WTC11 (cell line): Measurements from ENCODE around the gene DAB1. TPM values are rescaled to one million over a fixed set of nuclear protein-coding genes. Genes with fewer than 3 reads are reported as not detected.

Source experiments
- ATAC-seq: fragments of 200-7000 bp; cut with Tn5 transposase; 2 replicates; pipeline ENCODE4 v1.10.0; 2021; ENCODE audit warnings: mild to moderate bottlenecking, moderate library complexity
- CTCF ChIA-PET: fragments of 300-600 bp; sonication (Branson Sonifier 250); formaldehyde crosslinking; loops from one replicate; lab custom pipeline; 2021; ENCODE audit warnings: antibody characterized with exemption; lab: Charles Lee
- POLR2A ChIA-PET: fragments of 350-600 bp; sonication (Branson Sonifier 250); formaldehyde crosslinking; loops from one replicate; lab custom pipeline; 2021; ENCODE audit warnings: antibody characterized with exemption; lab: Charles Lee
- DNase-seq: peaks from one replicate; pipeline ENCODE4 v3.0.0; 2021; ENCODE audit warnings: low spot score
- H3K27ac Mint-ChIP-seq: 2 replicates; pipeline ENCODE4 v1.8.0; 2021; ENCODE audit warnings: mixed read lengths
- H3K27me3 Mint-ChIP-seq: 2 replicates; pipeline ENCODE4 v1.8.0; 2021; ENCODE audit warnings: low read depth, mild to moderate bottlenecking, moderate library complexity, mixed read lengths
- H3K36me3 Mint-ChIP-seq: 2 replicates; pipeline ENCODE4 v1.8.0; 2021; ENCODE audit warnings: mixed read lengths
- H3K4me1 Mint-ChIP-seq: 2 replicates; pipeline ENCODE4 v1.8.0; 2022; ENCODE audit warnings: mixed read lengths
- H3K4me3 Mint-ChIP-seq: 2 replicates; pipeline ENCODE4 v1.8.0; 2021; ENCODE audit warnings: mild to moderate bottlenecking, moderate library complexity, mixed read lengths
- H3K9me3 Mint-ChIP-seq: 2 replicates; pipeline ENCODE4 v1.8.0; 2021; ENCODE audit warnings: mixed read lengths
- ETV6 ChIP-seq: sonication (generic); formaldehyde crosslinking; IDR thresholded peaks from 2 replicates; pipeline ENCODE4 v1.8.1; 2022; ENCODE audit warnings: mild to moderate bottlenecking, missing genetic modification reagents
- GRHL2 ChIP-seq: fragments of 250-450 bp; sonication (Bioruptor Pico); IDR thresholded peaks from 2 replicates; pipeline ENCODE4 v1.8.0; 2022; ENCODE audit warnings: mild to moderate bottlenecking, moderate library complexity; ENCODE audit not compliant: insufficient replicate concordance, severe bottlenecking
- IRF2 ChIP-seq: sonication (generic); formaldehyde crosslinking; IDR thresholded peaks from 2 replicates; pipeline ENCODE4 v1.8.0; 2022; ENCODE audit warnings: low read depth, missing genetic modification reagents, borderline replicate concordance
- JAZF1 ChIP-seq: fragments of 250-450 bp; sonication (Bioruptor Pico); IDR thresholded peaks from 2 replicates; pipeline ENCODE4 v1.9.0; 2021; ENCODE audit warnings: moderate library complexity, mild to moderate bottlenecking, inconsistent platforms
- MYBL2 ChIP-seq: sonication (generic); formaldehyde crosslinking; IDR thresholded peaks from 2 replicates; pipeline ENCODE4 v1.8.1; 2023; ENCODE audit warnings: mild to moderate bottlenecking, moderate library complexity, missing genetic modification reagents
- NR2C2 ChIP-seq: sonication (generic); formaldehyde crosslinking; IDR thresholded peaks from 2 replicates; pipeline ENCODE4 v1.8.0; 2022; ENCODE audit warnings: mild to moderate bottlenecking, missing genetic modification reagents
- SOX15 ChIP-seq: fragments of 250-450 bp; sonication (Bioruptor Pico); IDR thresholded peaks from 2 replicates; pipeline ENCODE4 v1.9.0; 2021; ENCODE audit warnings: mild to moderate bottlenecking
- TEAD1 ChIP-seq: sonication (generic); formaldehyde crosslinking; IDR thresholded peaks from 2 replicates; pipeline ENCODE4 v1.8.0; 2022; ENCODE audit warnings: mild to moderate bottlenecking, missing genetic modification reagents
- TEAD4 ChIP-seq: sonication (generic); formaldehyde crosslinking; IDR thresholded peaks from 2 replicates; pipeline ENCODE4 v1.8.0; 2022; ENCODE audit warnings: mild to moderate bottlenecking, missing genetic modification reagents
- ZNF138 ChIP-seq: sonication (generic); formaldehyde crosslinking; conservative IDR thresholded peaks from 2 replicates; pipeline ENCODE4 v1.8.1; 2022; ENCODE audit warnings: mild to moderate bottlenecking, moderate library complexity, missing genetic modification reagents
- ZNF396 ChIP-seq: fragments of 250-450 bp; sonication (Bioruptor Pico); IDR thresholded peaks from 2 replicates; pipeline ENCODE4 v1.8.0; 2021; ENCODE audit warnings: mild to moderate bottlenecking, moderate library complexity, borderline replicate concordance
- total RNA-seq: library from RNA; stranded (reverse); gene quantifications from 3 replicates; pipeline ENCODE4 v1.2.3, GENCODE V29; 2021
- TF ChIP-seq, protein P1 (sequence below): sonication (generic); formaldehyde crosslinking; IDR thresholded peaks from 2 replicates; pipeline ENCODE4 v1.8.1; 2023; ENCODE audit warnings: mild to moderate bottlenecking, missing genetic modification reagents
- TF ChIP-seq, protein P2 (sequence below): fragments of 250-450 bp; sonication (Bioruptor Pico); IDR thresholded peaks from 2 replicates; pipeline ENCODE4 v1.9.0; 2021; ENCODE audit warnings: mild to moderate bottlenecking
- TF ChIP-seq, protein P3 (sequence below): sonication (generic); formaldehyde crosslinking; IDR thresholded peaks from 2 replicates; pipeline ENCODE4 v1.8.0; 2022; ENCODE audit warnings: missing genetic modification reagents
- TF ChIP-seq, protein P4 (sequence below): fragments of 200-600 bp; IDR thresholded peaks from 2 replicates; pipeline ENCODE4 v1.8.0; 2022; ENCODE audit warnings: antibody characterized with exemption
- TF ChIP-seq, protein P5 (sequence below): sonication (generic); formaldehyde crosslinking; IDR thresholded peaks from 2 replicates; pipeline ENCODE4 v1.8.1; 2022; ENCODE audit warnings: missing genetic modification reagents, borderline replicate concordance
- TF ChIP-seq, protein P6 (sequence below): sonication (generic); formaldehyde crosslinking; IDR thresholded peaks from 2 replicates; pipeline ENCODE4 v1.8.1; 2023; ENCODE audit warnings: mild to moderate bottlenecking, missing genetic modification reagents, moderate library complexity
- TF ChIP-seq, protein P7 (sequence below): sonication (generic); formaldehyde crosslinking; IDR thresholded peaks from 2 replicates; pipeline ENCODE4 v1.8.1; 2023; ENCODE audit warnings: mild to moderate bottlenecking, moderate library complexity, missing genetic modification reagents
- TF ChIP-seq, protein P8 (sequence below): sonication (generic); formaldehyde crosslinking; IDR thresholded peaks from 2 replicates; pipeline ENCODE4 v1.8.1; 2023; ENCODE audit warnings: mild to moderate bottlenecking, missing genetic modification reagents, moderate library complexity

DAB1 gene
- total RNA-seq, 1 experiment from 2014 or later, result 10.7 TPM

DNA sequence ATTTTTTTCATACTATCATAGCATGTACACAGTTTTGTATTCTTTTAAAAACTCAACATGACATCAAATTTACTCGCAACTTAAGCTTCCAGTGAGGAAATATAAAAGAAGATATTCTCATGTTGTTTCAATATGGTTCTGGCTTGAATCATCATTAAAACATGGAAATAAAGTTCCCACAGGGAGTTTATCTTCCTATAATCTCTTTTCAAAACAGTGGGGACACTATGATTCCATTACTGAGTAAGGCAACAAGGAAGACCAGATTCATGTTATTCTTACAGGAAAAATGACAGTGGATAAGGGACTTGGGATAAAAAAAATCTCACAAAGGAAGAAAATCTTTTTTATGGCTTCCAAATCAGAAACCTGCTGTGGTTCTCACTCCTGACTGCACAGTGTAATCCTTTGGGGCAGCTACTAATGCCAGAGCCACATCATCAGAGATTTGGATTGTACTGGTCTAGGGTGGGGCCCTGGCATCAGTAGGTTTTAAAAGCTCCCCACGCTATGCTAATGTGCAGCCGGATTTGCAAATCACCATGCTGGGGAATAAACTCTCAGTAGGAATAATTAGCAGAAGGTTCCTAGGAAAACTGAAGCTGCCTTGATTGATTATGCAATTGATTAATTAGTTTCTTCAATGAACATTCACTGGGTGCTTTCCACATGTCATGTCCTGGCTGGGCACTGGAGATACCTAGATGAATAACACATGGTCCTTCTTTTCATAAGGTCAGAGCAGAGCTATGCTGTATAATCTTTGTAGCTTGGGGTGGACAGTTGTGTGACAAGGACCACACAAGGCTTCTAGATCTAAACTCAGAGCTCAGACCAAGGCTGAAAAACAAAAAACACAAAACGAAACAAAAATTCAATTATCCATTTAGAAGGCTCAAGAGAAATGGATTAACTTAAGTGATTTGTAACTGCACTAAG is 386.9 kb downstream of the DAB1 start:
- H3K27me3 Mint-ChIP-seq, result no peaks in the 10 kb centered on the region
- H3K36me3 Mint-ChIP-seq, result no peaks in the 10 kb centered on the region
- ATAC-seq (no peak), DNase-seq (no peak)
- no peaks in the 10 kb centered on the region for H3K9me3 Mint-ChIP-seq
- no peak overlapping the region for H3K27ac Mint-ChIP-seq
- TF ChIP-seq, protein P1, sequence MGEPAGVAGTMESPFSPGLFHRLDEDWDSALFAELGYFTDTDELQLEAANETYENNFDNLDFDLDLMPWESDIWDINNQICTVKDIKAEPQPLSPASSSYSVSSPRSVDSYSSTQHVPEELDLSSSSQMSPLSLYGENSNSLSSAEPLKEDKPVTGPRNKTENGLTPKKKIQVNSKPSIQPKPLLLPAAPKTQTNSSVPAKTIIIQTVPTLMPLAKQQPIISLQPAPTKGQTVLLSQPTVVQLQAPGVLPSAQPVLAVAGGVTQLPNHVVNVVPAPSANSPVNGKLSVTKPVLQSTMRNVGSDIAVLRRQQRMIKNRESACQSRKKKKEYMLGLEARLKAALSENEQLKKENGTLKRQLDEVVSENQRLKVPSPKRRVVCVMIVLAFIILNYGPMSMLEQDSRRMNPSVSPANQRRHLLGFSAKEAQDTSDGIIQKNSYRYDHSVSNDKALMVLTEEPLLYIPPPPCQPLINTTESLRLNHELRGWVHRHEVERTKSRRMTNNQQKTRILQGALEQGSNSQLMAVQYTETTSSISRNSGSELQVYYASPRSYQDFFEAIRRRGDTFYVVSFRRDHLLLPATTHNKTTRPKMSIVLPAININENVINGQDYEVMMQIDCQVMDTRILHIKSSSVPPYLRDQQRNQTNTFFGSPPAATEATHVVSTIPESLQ (CRISPR knock-in tag), result no peak
- no peak for TF ChIP-seq TEAD4 (CRISPR knock-in tag)
- TF ChIP-seq, protein P2, sequence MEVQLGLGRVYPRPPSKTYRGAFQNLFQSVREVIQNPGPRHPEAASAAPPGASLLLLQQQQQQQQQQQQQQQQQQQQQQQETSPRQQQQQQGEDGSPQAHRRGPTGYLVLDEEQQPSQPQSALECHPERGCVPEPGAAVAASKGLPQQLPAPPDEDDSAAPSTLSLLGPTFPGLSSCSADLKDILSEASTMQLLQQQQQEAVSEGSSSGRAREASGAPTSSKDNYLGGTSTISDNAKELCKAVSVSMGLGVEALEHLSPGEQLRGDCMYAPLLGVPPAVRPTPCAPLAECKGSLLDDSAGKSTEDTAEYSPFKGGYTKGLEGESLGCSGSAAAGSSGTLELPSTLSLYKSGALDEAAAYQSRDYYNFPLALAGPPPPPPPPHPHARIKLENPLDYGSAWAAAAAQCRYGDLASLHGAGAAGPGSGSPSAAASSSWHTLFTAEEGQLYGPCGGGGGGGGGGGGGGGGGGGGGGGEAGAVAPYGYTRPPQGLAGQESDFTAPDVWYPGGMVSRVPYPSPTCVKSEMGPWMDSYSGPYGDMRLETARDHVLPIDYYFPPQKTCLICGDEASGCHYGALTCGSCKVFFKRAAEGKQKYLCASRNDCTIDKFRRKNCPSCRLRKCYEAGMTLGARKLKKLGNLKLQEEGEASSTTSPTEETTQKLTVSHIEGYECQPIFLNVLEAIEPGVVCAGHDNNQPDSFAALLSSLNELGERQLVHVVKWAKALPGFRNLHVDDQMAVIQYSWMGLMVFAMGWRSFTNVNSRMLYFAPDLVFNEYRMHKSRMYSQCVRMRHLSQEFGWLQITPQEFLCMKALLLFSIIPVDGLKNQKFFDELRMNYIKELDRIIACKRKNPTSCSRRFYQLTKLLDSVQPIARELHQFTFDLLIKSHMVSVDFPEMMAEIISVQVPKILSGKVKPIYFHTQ (CRISPR knock-in tag), result no peak
- TF ChIP-seq MYBL2 (CRISPR knock-in tag), result no peak
- TF ChIP-seq, protein P3, sequence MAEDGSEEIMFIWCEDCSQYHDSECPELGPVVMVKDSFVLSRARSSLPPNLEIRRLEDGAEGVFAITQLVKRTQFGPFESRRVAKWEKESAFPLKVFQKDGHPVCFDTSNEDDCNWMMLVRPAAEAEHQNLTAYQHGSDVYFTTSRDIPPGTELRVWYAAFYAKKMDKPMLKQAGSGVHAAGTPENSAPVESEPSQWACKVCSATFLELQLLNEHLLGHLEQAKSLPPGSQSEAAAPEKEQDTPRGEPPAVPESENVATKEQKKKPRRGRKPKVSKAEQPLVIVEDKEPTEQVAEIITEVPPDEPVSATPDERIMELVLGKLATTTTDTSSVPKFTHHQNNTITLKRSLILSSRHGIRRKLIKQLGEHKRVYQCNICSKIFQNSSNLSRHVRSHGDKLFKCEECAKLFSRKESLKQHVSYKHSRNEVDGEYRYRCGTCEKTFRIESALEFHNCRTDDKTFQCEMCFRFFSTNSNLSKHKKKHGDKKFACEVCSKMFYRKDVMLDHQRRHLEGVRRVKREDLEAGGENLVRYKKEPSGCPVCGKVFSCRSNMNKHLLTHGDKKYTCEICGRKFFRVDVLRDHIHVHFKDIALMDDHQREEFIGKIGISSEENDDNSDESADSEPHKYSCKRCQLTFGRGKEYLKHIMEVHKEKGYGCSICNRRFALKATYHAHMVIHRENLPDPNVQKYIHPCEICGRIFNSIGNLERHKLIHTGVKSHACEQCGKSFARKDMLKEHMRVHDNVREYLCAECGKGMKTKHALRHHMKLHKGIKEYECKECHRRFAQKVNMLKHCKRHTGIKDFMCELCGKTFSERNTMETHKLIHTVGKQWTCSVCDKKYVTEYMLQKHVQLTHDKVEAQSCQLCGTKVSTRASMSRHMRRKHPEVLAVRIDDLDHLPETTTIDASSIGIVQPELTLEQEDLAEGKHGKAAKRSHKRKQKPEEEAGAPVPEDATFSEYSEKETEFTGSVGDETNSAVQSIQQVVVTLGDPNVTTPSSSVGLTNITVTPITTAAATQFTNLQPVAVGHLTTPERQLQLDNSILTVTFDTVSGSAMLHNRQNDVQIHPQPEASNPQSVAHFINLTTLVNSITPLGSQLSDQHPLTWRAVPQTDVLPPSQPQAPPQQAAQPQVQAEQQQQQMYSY (CRISPR knock-in tag), result no peak
- TF ChIP-seq ZNF138 (CRISPR knock-in tag), result no peak
- no peak for TF ChIP-seq SOX15
- TF ChIP-seq NR2C2 (CRISPR knock-in tag), result no peak
- TF ChIP-seq, protein P4, sequence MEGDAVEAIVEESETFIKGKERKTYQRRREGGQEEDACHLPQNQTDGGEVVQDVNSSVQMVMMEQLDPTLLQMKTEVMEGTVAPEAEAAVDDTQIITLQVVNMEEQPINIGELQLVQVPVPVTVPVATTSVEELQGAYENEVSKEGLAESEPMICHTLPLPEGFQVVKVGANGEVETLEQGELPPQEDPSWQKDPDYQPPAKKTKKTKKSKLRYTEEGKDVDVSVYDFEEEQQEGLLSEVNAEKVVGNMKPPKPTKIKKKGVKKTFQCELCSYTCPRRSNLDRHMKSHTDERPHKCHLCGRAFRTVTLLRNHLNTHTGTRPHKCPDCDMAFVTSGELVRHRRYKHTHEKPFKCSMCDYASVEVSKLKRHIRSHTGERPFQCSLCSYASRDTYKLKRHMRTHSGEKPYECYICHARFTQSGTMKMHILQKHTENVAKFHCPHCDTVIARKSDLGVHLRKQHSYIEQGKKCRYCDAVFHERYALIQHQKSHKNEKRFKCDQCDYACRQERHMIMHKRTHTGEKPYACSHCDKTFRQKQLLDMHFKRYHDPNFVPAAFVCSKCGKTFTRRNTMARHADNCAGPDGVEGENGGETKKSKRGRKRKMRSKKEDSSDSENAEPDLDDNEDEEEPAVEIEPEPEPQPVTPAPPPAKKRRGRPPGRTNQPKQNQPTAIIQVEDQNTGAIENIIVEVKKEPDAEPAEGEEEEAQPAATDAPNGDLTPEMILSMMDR, result no peak
- TF ChIP-seq ZNF396 (CRISPR knock-in tag), result no peak
- no peak for TF ChIP-seq GRHL2 (CRISPR knock-in tag)
- TF ChIP-seq, protein P5, sequence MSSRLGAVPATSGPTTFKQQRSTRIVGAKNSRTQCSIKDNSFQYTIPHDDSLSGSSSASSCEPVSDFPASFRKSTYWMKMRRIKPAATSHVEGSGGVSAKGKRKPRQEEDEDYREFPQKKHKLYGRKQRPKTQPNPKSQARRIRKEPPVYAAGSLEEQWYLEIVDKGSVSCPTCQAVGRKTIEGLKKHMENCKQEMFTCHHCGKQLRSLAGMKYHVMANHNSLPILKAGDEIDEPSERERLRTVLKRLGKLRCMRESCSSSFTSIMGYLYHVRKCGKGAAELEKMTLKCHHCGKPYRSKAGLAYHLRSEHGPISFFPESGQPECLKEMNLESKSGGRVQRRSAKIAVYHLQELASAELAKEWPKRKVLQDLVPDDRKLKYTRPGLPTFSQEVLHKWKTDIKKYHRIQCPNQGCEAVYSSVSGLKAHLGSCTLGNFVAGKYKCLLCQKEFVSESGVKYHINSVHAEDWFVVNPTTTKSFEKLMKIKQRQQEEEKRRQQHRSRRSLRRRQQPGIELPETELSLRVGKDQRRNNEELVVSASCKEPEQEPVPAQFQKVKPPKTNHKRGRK (CRISPR knock-in tag), result no peak
- TF ChIP-seq IRF2 (CRISPR knock-in tag), result no peak
- TF ChIP-seq ETV6 (CRISPR knock-in tag), result no peak
- TF ChIP-seq, protein P6, sequence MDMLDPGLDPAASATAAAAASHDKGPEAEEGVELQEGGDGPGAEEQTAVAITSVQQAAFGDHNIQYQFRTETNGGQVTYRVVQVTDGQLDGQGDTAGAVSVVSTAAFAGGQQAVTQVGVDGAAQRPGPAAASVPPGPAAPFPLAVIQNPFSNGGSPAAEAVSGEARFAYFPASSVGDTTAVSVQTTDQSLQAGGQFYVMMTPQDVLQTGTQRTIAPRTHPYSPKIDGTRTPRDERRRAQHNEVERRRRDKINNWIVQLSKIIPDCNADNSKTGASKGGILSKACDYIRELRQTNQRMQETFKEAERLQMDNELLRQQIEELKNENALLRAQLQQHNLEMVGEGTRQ (CRISPR knock-in tag), result no peak
- no peak for TF ChIP-seq TEAD1 (CRISPR knock-in tag)
- TF ChIP-seq, protein P7, sequence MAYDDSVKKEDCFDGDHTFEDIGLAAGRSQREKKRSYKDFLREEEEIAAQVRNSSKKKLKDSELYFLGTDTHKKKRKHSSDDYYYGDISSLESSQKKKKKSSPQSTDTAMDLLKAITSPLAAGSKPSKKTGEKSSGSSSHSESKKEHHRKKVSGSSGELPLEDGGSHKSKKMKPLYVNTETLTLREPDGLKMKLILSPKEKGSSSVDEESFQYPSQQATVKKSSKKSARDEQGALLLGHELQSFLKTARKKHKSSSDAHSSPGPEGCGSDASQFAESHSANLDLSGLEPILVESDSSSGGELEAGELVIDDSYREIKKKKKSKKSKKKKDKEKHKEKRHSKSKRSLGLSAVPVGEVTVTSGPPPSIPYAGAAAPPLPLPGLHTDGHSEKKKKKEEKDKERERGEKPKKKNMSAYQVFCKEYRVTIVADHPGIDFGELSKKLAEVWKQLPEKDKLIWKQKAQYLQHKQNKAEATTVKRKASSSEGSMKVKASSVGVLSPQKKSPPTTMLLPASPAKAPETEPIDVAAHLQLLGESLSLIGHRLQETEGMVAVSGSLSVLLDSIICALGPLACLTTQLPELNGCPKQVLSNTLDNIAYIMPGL, result no peak
- TF ChIP-seq JAZF1 (CRISPR knock-in tag), result no peak
- TF ChIP-seq, protein P8, sequence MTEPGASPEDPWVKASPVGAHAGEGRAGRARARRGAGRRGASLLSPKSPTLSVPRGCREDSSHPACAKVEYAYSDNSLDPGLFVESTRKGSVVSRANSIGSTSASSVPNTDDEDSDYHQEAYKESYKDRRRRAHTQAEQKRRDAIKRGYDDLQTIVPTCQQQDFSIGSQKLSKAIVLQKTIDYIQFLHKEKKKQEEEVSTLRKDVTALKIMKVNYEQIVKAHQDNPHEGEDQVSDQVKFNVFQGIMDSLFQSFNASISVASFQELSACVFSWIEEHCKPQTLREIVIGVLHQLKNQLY (CRISPR knock-in tag), result no peak
- TF ChIP-seq, all 79 proteins: peak for 0
- ChIA-PET POLR2A (no interaction called here), CTCF (no interaction called here)
- H3K4me1 Mint-ChIP-seq, result peaks cover 4% of the 10 kb centered on the region
- H3K4me3 Mint-ChIP-seq, result no peak overlapping the region
